ENCODE measurements around the gene C5orf58.

The C5orf58 gene

GRCh38 chr5:170280011-170280493, 47.3 kb downstream of the C5orf58 start:
- DNase-seq (ENCODE audit: low read depth in 3 of 3) = no peak

GRCh38 chr5:170283296-170283695, 50.5 kb downstream of the C5orf58 start:
- no peak for DNase-seq (ENCODE audit: low read depth in 3 of 3)

DNA sequence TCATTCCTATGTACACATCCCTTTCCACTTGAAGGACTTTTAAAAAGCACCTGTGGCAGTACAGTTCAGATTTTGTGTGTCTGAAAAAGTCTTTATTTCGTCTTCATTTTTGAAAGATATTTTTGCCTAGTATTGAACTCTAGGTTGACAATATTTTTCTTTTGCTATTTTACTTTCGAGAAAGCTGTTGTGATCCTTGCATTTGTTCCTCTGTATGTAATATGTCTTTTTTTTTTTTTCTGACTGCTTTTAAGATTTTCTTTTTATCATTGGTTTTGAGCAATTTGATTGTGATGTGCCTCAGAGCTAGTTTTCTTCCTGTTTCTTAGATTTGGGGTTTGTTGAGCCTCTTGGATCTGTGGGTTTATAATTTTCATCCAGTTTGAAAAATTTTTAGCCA, 51.4 kb downstream of the C5orf58 start:
- DNase-seq (ENCODE audit: low read depth in 3 of 3) = no peak

DNA sequence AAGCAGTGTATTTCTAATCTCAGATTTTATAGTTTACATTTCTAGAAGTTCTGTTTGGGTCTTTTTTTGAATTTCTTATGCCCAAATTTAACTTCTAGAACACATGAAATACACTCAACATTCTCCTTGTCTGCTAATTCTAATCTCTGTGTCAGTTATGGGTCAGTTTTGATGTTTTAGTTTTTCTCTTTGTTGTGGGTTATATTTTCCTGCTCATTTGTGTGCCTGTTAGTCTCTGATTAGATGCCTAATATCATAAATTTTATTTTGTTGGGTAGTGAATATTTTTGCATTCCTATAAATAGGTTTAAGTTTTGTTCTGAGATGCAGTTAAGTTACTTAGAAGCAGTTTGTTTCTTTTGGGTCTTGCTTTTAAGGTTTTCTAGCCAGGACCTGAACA, 52.4 kb downstream of the C5orf58 start:
- no peak for DNase-seq (ENCODE audit: low read depth in 3 of 3)

DNA sequence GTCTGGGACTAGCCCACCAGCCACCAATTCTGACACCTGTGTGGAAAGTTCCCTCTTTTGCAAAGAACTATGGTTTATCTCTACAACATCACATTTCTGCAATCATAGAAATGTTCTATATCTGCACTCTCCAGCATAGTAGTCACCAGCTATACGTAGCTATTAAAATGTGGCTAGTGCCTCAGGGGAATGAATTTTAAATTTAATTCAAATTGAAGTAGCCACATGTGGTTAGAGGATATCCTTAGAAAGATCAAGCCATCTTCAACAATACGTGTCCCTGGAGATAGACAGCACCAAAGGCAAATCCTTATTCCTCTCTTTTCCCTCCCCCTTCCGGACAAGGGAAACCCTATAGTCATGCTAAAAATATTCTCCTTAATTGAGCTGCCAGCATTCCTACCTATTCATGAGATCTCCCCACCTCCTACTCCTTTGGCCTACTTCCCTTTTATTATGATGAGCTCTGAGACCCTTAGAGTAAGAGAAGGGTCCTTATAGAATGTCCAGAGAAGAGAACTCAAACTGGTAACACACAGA, 53.7 kb downstream of the C5orf58 start:
- no peak for DNase-seq (ENCODE audit: low read depth in 3 of 3)

DNA sequence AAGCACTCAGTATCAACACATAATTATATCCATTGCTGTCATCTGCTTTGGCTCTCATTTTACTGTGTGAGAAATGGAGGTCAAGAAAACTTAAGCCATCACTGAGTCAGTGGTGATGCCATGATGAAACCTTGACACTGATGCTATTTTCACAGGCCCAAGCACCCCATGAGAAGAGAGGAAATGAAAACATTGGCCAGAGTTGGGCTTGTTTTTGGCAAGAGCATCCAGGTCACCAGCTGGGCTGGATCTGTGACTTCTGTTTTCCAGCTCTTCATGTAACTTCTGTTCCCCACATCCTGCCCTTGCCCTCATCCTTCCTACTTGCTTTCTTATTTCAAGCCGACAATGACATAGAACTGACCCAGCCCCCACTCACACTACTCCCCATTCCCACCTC, 54.7 kb downstream of the C5orf58 start:
- DNase-seq (ENCODE audit: low read depth in 3 of 3) = no peak

GRCh38 chr5:170288151-170288550, 55.4 kb downstream of the C5orf58 start:
- DNase-seq (ENCODE audit: low read depth in 3 of 3) = no peak

- no peak for DNase-seq (ENCODE audit: low read depth in 3 of 3)
Measured at GRCh38 chr5:170288551-170288950, 55.8 kb downstream of the C5orf58 start.

GRCh38 chr5:170289121-170289520, 56.3 kb downstream of the C5orf58 start:
- no peak for DNase-seq (ENCODE audit: low read depth in 3 of 3)

GRCh38 chr5:170289764-170290163, 57.0 kb downstream of the C5orf58 start:
- DNase-seq (ENCODE audit: low read depth in 3 of 3) = no peak

GRCh38 chr5:170290498-170290897, 57.7 kb downstream of the C5orf58 start:
- DNase-seq (ENCODE audit: low read depth in 3 of 3) = no peak

DNA sequence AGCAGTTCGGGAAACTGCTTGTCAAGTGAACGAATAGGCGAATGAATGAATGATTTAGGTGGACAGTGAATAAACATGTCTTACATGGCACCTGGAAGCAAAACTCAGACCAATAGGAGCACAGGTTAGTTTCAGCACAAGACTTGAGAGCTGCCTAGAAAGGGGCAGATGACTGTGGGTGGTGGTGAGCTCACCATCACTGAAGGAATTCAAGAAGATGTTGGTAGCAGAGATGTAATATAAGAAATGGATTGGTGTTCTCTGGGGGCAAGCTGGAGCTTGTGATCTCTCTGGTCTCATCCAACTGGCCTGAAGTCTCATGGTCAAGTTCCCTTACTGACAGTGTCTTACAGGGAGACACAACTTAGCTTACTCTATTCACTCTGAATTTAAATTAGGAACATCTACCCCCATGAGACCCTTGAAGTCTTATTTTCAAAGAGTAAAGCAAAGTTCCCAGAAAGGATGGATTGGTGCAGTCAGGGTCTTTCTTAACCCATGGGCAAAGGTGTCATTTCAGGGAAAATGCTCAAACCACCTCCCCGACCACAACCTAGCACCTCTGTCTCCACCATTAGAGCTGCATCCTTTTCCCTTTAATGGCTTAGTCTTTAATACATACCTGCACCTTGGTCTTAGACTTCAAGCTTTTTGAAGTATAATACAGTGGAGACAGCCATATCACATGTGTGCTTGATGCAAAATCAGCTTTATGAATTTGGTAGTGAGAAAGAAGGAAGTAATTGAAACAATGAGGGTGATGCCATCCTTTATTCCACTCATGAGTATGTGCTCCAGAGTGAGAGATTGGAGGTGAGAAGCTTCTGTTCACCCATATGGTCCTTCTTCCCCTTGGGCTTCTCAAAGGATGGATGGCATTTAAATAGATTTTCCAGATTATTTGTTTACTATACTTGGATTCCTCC, 59.7 kb downstream of the C5orf58 start:
- no peak for DNase-seq (ENCODE audit: low read depth in 3 of 3)

- no peak for DNase-seq (ENCODE audit: low read depth in 3 of 3)
Measured at GRCh38 chr5:170293273-170293672, 60.5 kb downstream of the C5orf58 start.

DNA sequence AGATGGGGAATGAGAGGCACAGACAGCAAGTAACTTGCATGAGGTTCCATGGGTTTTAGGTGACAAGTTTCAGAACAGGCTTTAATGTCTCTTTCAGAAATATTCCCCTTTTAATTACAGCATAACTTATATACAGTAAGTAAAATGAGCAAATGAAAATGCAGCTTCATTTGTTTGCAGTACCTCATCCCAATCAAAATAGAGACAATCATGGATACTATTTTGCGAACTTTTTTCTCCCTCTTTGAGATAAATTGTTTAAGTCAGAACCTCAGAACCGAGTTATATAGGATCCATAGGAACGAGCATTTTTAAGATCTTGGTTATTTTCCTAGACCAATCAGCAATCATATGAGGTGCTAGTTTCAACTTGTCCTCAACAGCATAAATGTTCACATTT, 61.3 kb downstream of the C5orf58 start:
- no peak for DNase-seq (ENCODE audit: low read depth in 3 of 3)

GRCh38 chr5:170294556-170294955, 61.8 kb downstream of the C5orf58 start:
- DNase-seq (ENCODE audit: low read depth in 3 of 3) = no peak
